ENCODE results near the gene CTRL.

- TF ChIP-seq POLR2A (IDR thresholded peaks at IDR 0.05): peak in 1 of 2 donors; percentile 81
- no peak for TF ChIP-seq CTCF (IDR thresholded peaks at IDR 0.05)
- TF ChIP-seq POLR2AphosphoS5 (IDR thresholded peaks at IDR 0.05; ENCODE audit: insufficient read depth in 1 of 2, low read depth in 1 of 2): peak; percentile 58 to 71
These were observed 38.5 kb downstream of the CTRL start, which contains the start of gene PSKH1 for GRCh38 chr16:67892899-67893742.

All from vagina (tissue), 2 donors.